HepG2 (cell line): Measurements from ENCODE around the gene PRR29. TPM values are rescaled to one million over a fixed set of nuclear protein-coding genes. Genes with fewer than 3 reads are reported as not detected.

ENCODE experiments used
- ATAC-seq: fragments of 200-7000 bp; cut with Tn5 transposase; 3 replicates; pipeline ENCODE4 v1.9.1; 2020; ENCODE audit warnings: mild to moderate bottlenecking, moderate library complexity
- BruUV-seq: library from RNA; stranded (reverse); fragments of 400-500 nt; replicated peaks from 2 replicates; lab custom pipeline; 2021; lab: Mats Ljungman, UMichigan
- CTCF ChIA-PET: fragments of 300-600 bp; formaldehyde crosslinking; extraction: SDS; loops from one replicate; lab custom pipeline; 2021; ENCODE audit warnings: low total read pairs, inconsistent platforms, low intra/inter-chr PET ratio; lab: Yijun Ruan, JAX
- POLR2A ChIA-PET: fragments of 350-600 bp; sonication (Branson Sonifier 250); formaldehyde crosslinking; loops from one replicate; lab custom pipeline; 2020; ENCODE audit warnings: antibody characterized with exemption, inconsistent platforms; lab: Yijun Ruan, JAX
- DNase-seq: peaks from one replicate; pipeline ENCODE4 v3.0.0-alpha.2; 2015; ENCODE audit warnings: low spot score
- FAIRE-seq: peaks from 3 replicates; lab custom pipeline; 2011; peaks lifted over from hg19 to GRCh38; lab: Jason Lieb, UNC
- H2AFZ ChIP-seq: one replicate; pipeline ENCODE4 v1.6.1; 2011; ENCODE audit warnings: low read length, inconsistent platforms
- H3K27ac ChIP-seq: fragments of 300-600 bp; 3 replicates; pipeline ENCODE4 v1.8.0; 2011; ENCODE audit warnings: mixed run types, mild to moderate bottlenecking, mixed read lengths, low read length, inconsistent platforms; ENCODE audit not compliant: insufficient read depth; ENCODE audit errors: extremely low read length
- H3K27me3 ChIP-seq, 2 experiments: fragments of 200-600 bp in 1 of 2; 2 replicates in 1 of 2; 3 replicates in 1 of 2; pipeline versions ENCODE4 v1.6.0 to v1.8.0; 2011; ENCODE audit warnings: low read length in 2 of 2, mild to moderate bottlenecking in 2 of 2, moderate library complexity in 2 of 2, inconsistent platforms in 1 of 2; ENCODE audit not compliant: insufficient read depth in 2 of 2, control insufficient read depth in 1 of 2
- H3K36me3 ChIP-seq, 2 experiments: fragments of 200-600 bp in 1 of 2; replicated peaks in 1 of 2; 2 replicates in 1 of 2; 3 replicates in 1 of 2; pipeline versions ENCODE4 v1.5.1 to v1.8.0; 2011; ENCODE audit warnings: low read length in 2 of 2, inconsistent platforms in 1 of 2; ENCODE audit not compliant: insufficient read depth in 2 of 2, control insufficient read depth in 1 of 2
- H3K4me1 ChIP-seq: 2 replicates; pipeline ENCODE4 v1.5.1; 2012; ENCODE audit warnings: low read length, inconsistent platforms; ENCODE audit not compliant: insufficient read depth
- H3K4me2 ChIP-seq: 2 replicates; pipeline ENCODE4 v1.6.0; 2011; ENCODE audit warnings: low read depth, low read length, inconsistent platforms
- H3K4me3 ChIP-seq, 3 experiments: fragments of 200-600 bp in 1 of 3; sonication (generic), shearing (Covaris generic) in 1 of 3; replicated peaks in 1 of 3; 2 replicates each; pipeline ENCODE4 v1.5.1; 2011 to 2016; ENCODE audit warnings: low read length in 3 of 3, inconsistent platforms in 2 of 3, low read depth in 2 of 3, mild to moderate bottlenecking in 2 of 3, control low read depth in 1 of 3, mixed read lengths in 1 of 3; ENCODE audit not compliant: insufficient read depth in 1 of 3
- H3K79me2 ChIP-seq: one replicate; pipeline ENCODE4 v1.6.1; 2011; ENCODE audit warnings: low read length, inconsistent platforms; ENCODE audit not compliant: insufficient read depth
- H3K9ac ChIP-seq: 2 replicates; pipeline ENCODE4 v1.6.0; 2011; ENCODE audit warnings: mild to moderate bottlenecking, low read depth, low read length, inconsistent platforms; ENCODE audit not compliant: insufficient read depth
- H3K9me3 ChIP-seq: 2 replicates; pipeline ENCODE4 v1.5.1; 2012; ENCODE audit warnings: mild to moderate bottlenecking, low read length
- H4K20me1 ChIP-seq: 2 replicates; pipeline ENCODE4 v1.6.0; 2011; ENCODE audit warnings: inconsistent platforms, mild to moderate bottlenecking, low read length, moderate library complexity; ENCODE audit not compliant: insufficient read depth
- GLI4 ChIP-seq: sonication (generic); formaldehyde crosslinking; IDR thresholded peaks from 2 replicates; pipeline ENCODE4 v1.5.1; 2020; ENCODE audit warnings: missing genetic modification reagents, mild to moderate bottlenecking, moderate library complexity, borderline replicate concordance
- MTF2 ChIP-seq: sonication (generic); formaldehyde crosslinking; IDR thresholded peaks from 2 replicates; pipeline ENCODE4 v1.5.0; 2020; ENCODE audit warnings: missing genetic modification reagents, borderline replicate concordance
- RBAK ChIP-seq: sonication (generic); formaldehyde crosslinking; IDR thresholded peaks from 2 replicates; pipeline ENCODE4 v1.5.1; 2020; ENCODE audit warnings: mild to moderate bottlenecking, missing genetic modification reagents
- RBFOX2 ChIP-seq: fragments of 200-400 bp; formaldehyde crosslinking; IDR thresholded peaks from 2 replicates; pipeline ENCODE4 v1.6.1; 2017; ENCODE audit warnings: low read depth, mild to moderate bottlenecking, low read length
- SIX4 ChIP-seq: sonication (generic); formaldehyde crosslinking; IDR thresholded peaks from 2 replicates; pipeline ENCODE4 v1.4.0; 2020; ENCODE audit warnings: missing genetic modification reagents
- SNAPC2 ChIP-seq: sonication (generic); formaldehyde crosslinking; IDR thresholded peaks from 2 replicates; pipeline ENCODE4 v1.8.1; 2022; ENCODE audit warnings: mild to moderate bottlenecking, missing genetic modification reagents
- THAP9 ChIP-seq: sonication (generic); formaldehyde crosslinking; IDR thresholded peaks from 2 replicates; pipeline ENCODE4; 2020; ENCODE audit warnings: missing genetic modification reagents, mild to moderate bottlenecking, borderline replicate concordance
- ZFP36L1 ChIP-seq: sonication (generic); formaldehyde crosslinking; IDR thresholded peaks from 2 replicates; pipeline ENCODE4 v1.8.0; 2022; ENCODE audit warnings: mild to moderate bottlenecking, missing genetic modification reagents, moderate library complexity
- WGBS: methylation state at CpG from one replicate; pipeline ENCODE4 v1.1.6; 2017; ENCODE audit warnings: low lambda C conversion rate; 5-methylcytosine and 5-hydroxymethylcytosine counted together
- in situ Hi-C: cut with HindIII; loops from 2 replicates; pipeline ENCODE4 v1.10.0; 2017; ENCODE audit warnings: low pct_unique_long_range_greater_than_20kb; ENCODE audit not compliant: extremely low pct_ligation_motif_present
- intact Hi-C: fragments of 100-400 bp; cut with micrococcal nuclease; formaldehyde crosslinking; loops from one replicate; pipeline ENCODE4 v1.10.0; 2022; ENCODE audit not compliant: unreplicated experiment
- polyA plus RNA-seq, 8 experiments: library from polyadenylated mRNA; depleted of rRNA in 3 of 8; stranded (reverse) in 7 of 8; unstranded in 1 of 8; fragments of >200 nt; fragmentation: Illumina TruSeq in 4 of 8; extraction: Trizol in 4 of 8; gene quantifications; 2 replicates each; pipeline versions ENCODE4 v1.2.1 to v1.2.3, GENCODE V29; 2011 to 2016; ENCODE audit warnings: low read depth in 4 of 8, missing spikeins in 1 of 8, mixed read lengths in 1 of 8; ENCODE audit not compliant: insufficient read depth in 1 of 8
- total RNA-seq, 5 experiments: library from RNA; depleted of rRNA; stranded (reverse); fragments of >200 nt; fragmentation: Illumina TruSeq; extraction: Trizol; gene quantifications; 2 replicates each; pipeline ENCODE4 v1.2.3, GENCODE V29; 2016; ENCODE audit warnings: low read depth in 1 of 5
- TF ChIP-seq, protein P1 (sequence below): sonication (generic); formaldehyde crosslinking; IDR thresholded peaks from 2 replicates; pipeline ENCODE4 v1.4.0; 2020; ENCODE audit warnings: mild to moderate bottlenecking, missing genetic modification reagents

PRR29 gene
- total and polyA plus RNA-seq, 2 of the 13 experiments (the other 11 are each of a cell fraction or from before 2014, with no cell fraction given), result 0.07 to 0.20 TPM

- TF ChIP-seq THAP9 (CRISPR knock-in tag), result peak; percentile 25; the same call in 1 of the 2 replicates
- TF ChIP-seq MTF2 (CRISPR knock-in tag), result peak; percentile 68; the same call in 1 of the 2 replicates
- no peak for TF ChIP-seq GLI4 (CRISPR knock-in tag)
- TF ChIP-seq SNAPC2, result no peak
- no peak for TF ChIP-seq SIX4 (CRISPR knock-in tag)
- TF ChIP-seq, protein P1, sequence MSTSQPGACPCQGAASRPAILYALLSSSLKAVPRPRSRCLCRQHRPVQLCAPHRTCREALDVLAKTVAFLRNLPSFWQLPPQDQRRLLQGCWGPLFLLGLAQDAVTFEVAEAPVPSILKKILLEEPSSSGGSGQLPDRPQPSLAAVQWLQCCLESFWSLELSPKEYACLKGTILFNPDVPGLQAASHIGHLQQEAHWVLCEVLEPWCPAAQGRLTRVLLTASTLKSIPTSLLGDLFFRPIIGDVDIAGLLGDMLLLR (CRISPR knock-in tag), result no peak
Measured at GRCh38 chr17:63989622-63990345, 8.4 kb upstream of the PRR29 start (continued).

DNA sequence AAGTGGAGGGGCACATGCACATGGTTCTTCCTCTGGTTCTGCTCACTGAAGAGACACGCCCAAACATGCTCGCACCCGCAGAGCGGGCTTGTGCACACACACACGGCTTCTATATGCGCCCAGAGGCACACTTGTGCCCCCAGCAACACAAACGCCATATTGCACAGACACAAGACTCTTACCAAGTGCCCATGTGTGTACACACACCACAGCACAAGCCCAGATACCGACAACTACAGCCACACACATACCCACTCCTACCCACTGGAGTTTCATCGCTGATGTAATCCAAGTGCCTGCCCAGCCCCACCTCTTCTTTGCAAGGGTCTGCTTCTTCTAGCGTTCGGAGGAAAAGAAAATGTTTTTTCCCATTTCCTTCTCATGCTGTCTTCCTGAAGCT lies 6.5 kb upstream of the PRR29 start:
- in situ Hi-C loops, result no loop called here
- H3K79me2 ChIP-seq, result no peaks in the 10 kb centered on the region
- no TSS peak for BruUV-seq
- ATAC-seq (no peak), FAIRE-seq (no peak), DNase-seq (no peak)
- H4K20me1 ChIP-seq, result no peaks in the 10 kb centered on the region
- no peak overlapping the region for H3K27ac ChIP-seq
- no peaks in the 10 kb centered on the region for H3K9me3 ChIP-seq
- H3K4me2 ChIP-seq, result no peak overlapping the region
- TF ChIP-seq ZFP36L1 (no peak), RBAK (CRISPR knock-in tag) (no peak), RBFOX2 (no peak)
- 23% methylated on average over 11 of the region's 11 CpGs for WGBS
- peaks cover 19 to 59% of the 10 kb centered on the region in 2 experiments; a peak in 4 of 5 replicates for H3K27me3 ChIP-seq
- H3K4me1 ChIP-seq, result peaks cover 24% of the 10 kb centered on the region
- no peak overlapping the region for H3K9ac ChIP-seq
- no peak overlapping the region for H3K4me3 ChIP-seq
- CTCF ChIA-PET, result interaction anchor here (1.0 to 2.5 kb wide), 4 partner anchors 11 to 103 kb away, joined by 3 to 27 read pairs (median 5); partner anchors contain the start of gene GH1
- H3K36me3 ChIP-seq, result no peaks in the 10 kb centered on the region
- no peak overlapping the region for H2AFZ ChIP-seq
- POLR2A ChIA-PET, result no interaction called here
- intact Hi-C loops, result loop anchor here (1.0 to 5.0 kb wide), 2 partner anchors 42 to 74 kb away; partner anchors contain the start of gene GH1
